HCT116 (cell line): Measurements from ENCODE around the gene PEX26. TPM values are rescaled to one million over a fixed set of nuclear protein-coding genes. Genes with fewer than 3 reads are reported as not detected.

Source experiments
- ATAC-seq: fragments of 200-7000 bp; cut with Tn5 transposase; 2 replicates; pipeline ENCODE4 v1.9.1; 2020; ENCODE audit warnings: mild to moderate bottlenecking, moderate library complexity
- BruUV-seq: library from RNA; stranded (reverse); fragments of 400-500 nt; replicated peaks from 2 replicates; lab custom pipeline; 2021; lab: Mats Ljungman, UMichigan
- CTCF ChIA-PET: fragments of 300-600 bp; sonication (Branson Sonifier 250); formaldehyde crosslinking; loops from one replicate; lab custom pipeline; 2021; ENCODE audit warnings: antibody characterized with exemption; lab: Charles Lee
- POLR2A ChIA-PET: fragments of 300-600, 350-600 bp; sonication (Branson Sonifier 250); formaldehyde crosslinking; loops from one replicate; lab custom pipeline; 2021; ENCODE audit warnings: antibody characterized with exemption; lab: Charles Lee
- RAD21 ChIA-PET, 2 experiments: fragments of 300-600 bp; sonication (Branson Sonifier 250); formaldehyde crosslinking; loops; one replicate each; lab custom pipeline; 2023; ENCODE audit warnings: low total read pairs in 2 of 2; ENCODE audit not compliant: uncharacterized antibody in 2 of 2, unreplicated experiment in 2 of 2, low non-redundant PET in 1 of 2; lab: Charles Lee
- DNase-seq: peaks from one replicate; pipeline ENCODE4 v3.0.0-alpha.2; 2010; ENCODE audit warnings: low read depth, low spot score
- H2AFZ ChIP-seq: fragments of 200-600 bp; shearing (Covaris generic), sonication (generic); 2 replicates; pipeline ENCODE4 v1.6.1; 2017; ENCODE audit warnings: low read depth, mixed run types, mixed read lengths, antibody characterized with exemption, low read length; ENCODE audit not compliant: poor library complexity, severe bottlenecking
- H3K27ac ChIP-seq: 2 replicates; pipeline ENCODE4 v1.5.1; 2012; ENCODE audit warnings: low read depth, low read length
- H3K27me3 ChIP-seq: fragments of 200-600 bp; sonication (generic); 2 replicates; pipeline ENCODE4 v1.6.1; 2016; ENCODE audit warnings: mixed run types, low read length, mixed read lengths; ENCODE audit not compliant: insufficient read depth
- H3K36me3 ChIP-seq, 2 experiments: fragments of 200-500 bp in 1 of 2; fragments of 200-600 bp in 1 of 2; sonication (Bioruptor generic) in 1 of 2; sonication (generic) in 1 of 2; 2 replicates each; pipeline versions ENCODE4 v1.5.1 to v1.6.1; 2014 to 2016; ENCODE audit warnings: low read length in 2 of 2, inconsistent platforms in 1 of 2, mixed read lengths in 1 of 2, mixed run types in 1 of 2; ENCODE audit not compliant: insufficient read depth in 2 of 2, control insufficient read depth in 1 of 2
- H3K4me1 ChIP-seq, 2 experiments: fragments of 200-600 bp in 1 of 2; sonication (generic) in 1 of 2; 2 replicates each; pipeline versions ENCODE4 v1.5.1 to v1.6.1; 2012 to 2017; ENCODE audit warnings: low read length in 2 of 2, inconsistent platforms in 1 of 2, mild to moderate bottlenecking in 1 of 2, mixed read lengths in 1 of 2, mixed run types in 1 of 2, moderate library complexity in 1 of 2; ENCODE audit not compliant: insufficient read depth in 2 of 2, control insufficient read depth in 1 of 2
- H3K4me2 ChIP-seq: fragments of 200-600 bp; sonication (generic); 2 replicates; pipeline ENCODE4 v1.6.1; 2017; ENCODE audit warnings: mixed run types, low read length, mixed read lengths
- H3K4me3 ChIP-seq, 2 experiments: fragments of 200-600 bp in 1 of 2; sonication (generic) in 1 of 2; replicated peaks in 1 of 2; 2 replicates each; pipeline ENCODE4 v1.5.1; 2011 to 2016; ENCODE audit warnings: low read length in 2 of 2, control low read depth in 1 of 2, low read depth in 1 of 2, mild to moderate bottlenecking in 1 of 2, mixed read lengths in 1 of 2, mixed run types in 1 of 2
- H3K79me2 ChIP-seq: fragments of 200-600 bp; sonication (generic); 2 replicates; pipeline ENCODE4 v1.6.1; 2017; ENCODE audit warnings: mild to moderate bottlenecking, mixed run types, low read length, moderate library complexity, mixed read lengths; ENCODE audit not compliant: insufficient read depth
- H3K9ac ChIP-seq: fragments of 200-600 bp; sonication (generic); 2 replicates; pipeline ENCODE4 v1.6.1; 2016; ENCODE audit warnings: low read length, mixed read lengths
- H3K9me2 ChIP-seq: fragments of 200-600 bp; sonication (generic), shearing (Covaris generic); 2 replicates; pipeline ENCODE4 v1.6.1; 2017; ENCODE audit warnings: mixed run types, mild to moderate bottlenecking, moderate library complexity; ENCODE audit not compliant: insufficient read depth
- H3K9me3 ChIP-seq, 2 experiments: fragments of 200-500 bp in 1 of 2; fragments of 200-600 bp in 1 of 2; sonication (Bioruptor generic) in 1 of 2; sonication (generic) in 1 of 2; 2 replicates each; pipeline ENCODE4 v1.6.1; 2014 to 2017; ENCODE audit warnings: low read length in 2 of 2, mixed read lengths in 2 of 2, inconsistent platforms in 1 of 2, low read depth in 1 of 2, mild to moderate bottlenecking in 1 of 2, mixed run types in 1 of 2, moderate library complexity in 1 of 2; ENCODE audit not compliant: control insufficient read depth in 1 of 2, insufficient read depth in 1 of 2
- H4K20me1 ChIP-seq: fragments of 200-600 bp; sonication (generic), shearing (Covaris generic); 2 replicates; pipeline ENCODE4 v1.6.1; 2017; ENCODE audit warnings: mixed run types, mild to moderate bottlenecking, moderate library complexity; ENCODE audit not compliant: insufficient read depth
- ATF3 ChIP-seq: IDR thresholded peaks from 2 replicates; pipeline ENCODE4 v1.6.1; 2012
- CBX3 ChIP-seq: IDR thresholded peaks from 2 replicates; pipeline ENCODE4 v1.6.1; 2012; ENCODE audit warnings: low read depth
- CTCF ChIP-seq, 3 experiments: fragments of 200-600 bp in 1 of 3; sonication (generic) in 1 of 3; IDR thresholded peaks in 2 of 3; conservative IDR thresholded peaks in 1 of 3; 2 replicates each; pipeline ENCODE4 v1.5.1; 2012 to 2017; ENCODE audit warnings: low read depth in 2 of 3, low read length in 2 of 3, antibody characterized with exemption in 1 of 3, borderline replicate concordance in 1 of 3, control low read depth in 1 of 3, mild to moderate bottlenecking in 1 of 3, mixed read lengths in 1 of 3, mixed run types in 1 of 3, moderate library complexity in 1 of 3; ENCODE audit not compliant: insufficient read depth in 1 of 3
- EGR1 ChIP-seq: IDR thresholded peaks from 2 replicates; pipeline ENCODE4 v1.6.1; 2012; ENCODE audit warnings: low read depth
- ELF1 ChIP-seq: IDR thresholded peaks from 2 replicates; pipeline ENCODE4 v1.6.1; 2012; ENCODE audit warnings: low read depth, borderline replicate concordance
- EZH2phosphoT487 ChIP-seq: fragments of 200-600 bp; IDR thresholded peaks from 2 replicates; pipeline ENCODE4 v1.6.1; 2018; ENCODE audit warnings: antibody characterized with exemption, borderline replicate concordance
- FOSL1 ChIP-seq: IDR thresholded peaks from 2 replicates; pipeline ENCODE4 v1.6.1; 2012; ENCODE audit warnings: low read depth
- POLR2A ChIP-seq: IDR thresholded peaks from 2 replicates; pipeline ENCODE4 v1.7.0; 2011; ENCODE audit warnings: borderline replicate concordance; ENCODE audit not compliant: insufficient read depth, insufficient read length; ENCODE audit errors: extremely low read depth
- POLR2AphosphoS5 ChIP-seq: IDR thresholded peaks from 2 replicates; pipeline ENCODE4 v1.6.1; 2011; ENCODE audit warnings: mild to moderate bottlenecking, low read depth, low read length, moderate library complexity
- RAD21 ChIP-seq: IDR thresholded peaks from 2 replicates; pipeline ENCODE4 v1.6.1; 2012; ENCODE audit warnings: low read depth, mild to moderate bottlenecking
- SIN3A ChIP-seq: IDR thresholded peaks from 2 replicates; pipeline ENCODE4 v1.6.1; 2012; ENCODE audit warnings: low read depth
- SP1 ChIP-seq: IDR thresholded peaks from 2 replicates; pipeline ENCODE4 v1.6.1; 2012; ENCODE audit warnings: low read depth
- SRF ChIP-seq: IDR thresholded peaks from 2 replicates; pipeline ENCODE4 v1.6.1; 2012; ENCODE audit warnings: low read depth
- TCF7L2 ChIP-seq: IDR thresholded peaks from 2 replicates; pipeline ENCODE4 v1.7.0; 2011; ENCODE audit warnings: borderline replicate concordance, inconsistent platforms; ENCODE audit not compliant: insufficient read depth, insufficient read length; ENCODE audit errors: extremely low read depth
- YY1 ChIP-seq: IDR thresholded peaks from 2 replicates; pipeline ENCODE4 v1.6.1; 2011; ENCODE audit warnings: low read length, low read depth, moderate library complexity, mild to moderate bottlenecking; ENCODE audit not compliant: insufficient replicate concordance; ENCODE audit errors: extremely low read depth
- ZFX ChIP-seq: fragments of 450-650 bp; IDR thresholded peaks from 2 replicates; pipeline ENCODE4 v1.6.1; 2017
- ZNF274 ChIP-seq: fragments of 200-500 bp; sonication (Bioruptor generic); IDR thresholded peaks from 2 replicates; pipeline ENCODE4 v1.6.1; 2014; ENCODE audit warnings: mild to moderate bottlenecking, low read depth, low read length, inconsistent platforms
- intact Hi-C: fragments of 100-400 bp; cut with micrococcal nuclease; formaldehyde crosslinking; loops from 2 replicates; pipeline ENCODE4 v1.10.0; 2022
- total RNA-seq: library from RNA; stranded (reverse); gene quantifications from one replicate; pipeline ENCODE4 v1.2.1, GENCODE V29; 2021; ENCODE audit not compliant: unreplicated experiment

The PEX26 gene
- total RNA-seq, 1 experiment from 2014 or later = 26.4 TPM

GRCh38 chr22:18130018-18130417, 52.2 kb downstream of the PEX26 start:
- no peaks in the 10 kb centered on the region for H3K36me3 ChIP-seq
- H3K4me2 ChIP-seq = no peak overlapping the region
- H3K9me3 ChIP-seq = no peaks in the 10 kb centered on the region
- H3K79me2 ChIP-seq = no peaks in the 10 kb centered on the region
- H3K4me3 ChIP-seq = no peak overlapping the region
- ATAC-seq = no peak
- no peak overlapping the region for H3K9ac ChIP-seq
- intact Hi-C loops = no loop called here
- no peaks in the 10 kb centered on the region for H3K4me1 ChIP-seq
- no peak for DNase-seq
- no peak for TF ChIP-seq EZH2phosphoT487
- TF ChIP-seq TCF7L2 = no peak
- no peak for TF ChIP-seq CBX3
- TF ChIP-seq FOSL1 = no peak
- no peak overlapping the region for H2AFZ ChIP-seq
- no peak overlapping the region for H3K27ac ChIP-seq
- POLR2A ChIA-PET = no interaction called here
- no peaks in the 10 kb centered on the region for H4K20me1 ChIP-seq
- BruUV-seq = no TSS peak
- CTCF ChIA-PET = no interaction called here
- H3K27me3 ChIP-seq = no peaks in the 10 kb centered on the region
- RAD21 ChIA-PET = no interaction called here
- no peaks in the 10 kb centered on the region for H3K9me2 ChIP-seq

- RAD21 ChIA-PET = no interaction called here
- BruUV-seq = no TSS peak
- intact Hi-C loops = no loop called here
- POLR2A ChIA-PET = no interaction called here
- Histone ChIP-seq H3K27ac (no peak overlapping the region), H3K36me3 (no peaks in the 10 kb centered on the region), H3K9ac (no peak overlapping the region), H3K27me3 (no peaks in the 10 kb centered on the region), H3K9me3 (no peaks in the 10 kb centered on the region), H3K9me2 (no peaks in the 10 kb centered on the region), H4K20me1 (no peaks in the 10 kb centered on the region), H3K79me2 (no peaks in the 10 kb centered on the region), H3K4me3 (no peak overlapping the region), H3K4me1 (no peaks in the 10 kb centered on the region), H3K4me2 (no peak overlapping the region), H2AFZ (no peak overlapping the region)
- DNase-seq = no peak
- no peak for ATAC-seq
- CTCF ChIA-PET = no interaction called here
- TF ChIP-seq ZNF274 (no peak), POLR2A (no peak), CTCF (IDR thresholded peaks at IDR 0.05 in 2 of 3, conservative IDR thresholded peaks at IDR 0.05 in 1 of 3; ENCODE audit: borderline replicate concordance in 1 of 3, insufficient read depth in 1 of 3, low read depth in 2 of 3, low read length in 2 of 3) (no peak), RAD21 (no peak), SP1 (no peak), YY1 (no peak), CBX3 (no peak), POLR2AphosphoS5 (no peak), EZH2phosphoT487 (no peak), SIN3A (no peak), ATF3 (no peak), ELF1 (no peak), ZFX (no peak), EGR1 (no peak), SRF (no peak), TCF7L2 (no peak)
Measured at GRCh38 chr22:18130699-18131429, 53.1 kb downstream of the PEX26 start.
